Adrenal gland (tissue), 12 donors: ENCODE results near the gene BPI. TPM values are rescaled to one million over a fixed set of nuclear protein-coding genes. Genes with fewer than 3 reads are reported as not detected.

ENCODE experiments used
- DNase-seq, 7 donors: peaks; one replicate each; pipeline ENCODE4 v3.0.0-alpha.2; 2019 to 2020
- H3K27ac ChIP-seq, 5 donors: fragments of 200-600 bp; sonication (generic) in 4 of 5; 1 replicate in 3 of 5; 2 replicates in 2 of 5; pipeline versions ENCODE4 v1.5.1 to v1.8.0; 2016 to 2020; ENCODE audit warnings: mild to moderate bottlenecking in 1 of 5
- H3K27me3 ChIP-seq: fragments of 200-600 bp; 2 replicates; pipeline ENCODE4 v1.8.0; 2021
- H3K36me3 ChIP-seq, 2 donors: fragments of 200-600 bp; replicated peaks in 1 of 2; 1 replicate in 1 of 2; 2 replicates in 1 of 2; pipeline versions ENCODE4 v1.5.1 to v1.8.0; 2018 to 2022
- H3K4me1 ChIP-seq, 2 donors: fragments of 200-600 bp; replicated peaks in 1 of 2; 1 replicate in 1 of 2; 2 replicates in 1 of 2; pipeline versions ENCODE4 v1.5.1 to v1.8.0; 2018 to 2021
- H3K4me3 ChIP-seq, 4 donors: fragments of 200-600 bp; sonication (generic) in 3 of 4; one replicate each; pipeline ENCODE4 v1.5.1; 2016 to 2018
- H3K9me3 ChIP-seq, 3 donors: fragments of 200-600 bp; sonication (generic) in 1 of 3; replicated peaks in 1 of 3; 1 replicate in 2 of 3; 2 replicates in 1 of 3; pipeline versions ENCODE4 v1.5.1 to v1.8.0; 2016 to 2021
- CTCF ChIP-seq, 6 experiments: fragments of 450-650 bp in 4 of 6; fragments of 200-600 bp in 2 of 6; sonication (generic) in 1 of 6; IDR thresholded peaks; 1 replicate in 5 of 6; 2 replicates in 1 of 6; pipeline versions ENCODE4 v1.5.1 to v1.8.0; 2016 to 2021; ENCODE audit warnings: antibody characterized with exemption in 6 of 6, mild to moderate bottlenecking in 2 of 6, moderate library complexity in 1 of 6
- POLR2A ChIP-seq, 2 donors: fragments of 450-650 bp; IDR thresholded peaks; one replicate each; pipeline ENCODE4 v1.6.1; 2017; ENCODE audit warnings: antibody characterized with exemption in 2 of 2, mild to moderate bottlenecking in 2 of 2, moderate library complexity in 1 of 2
- WGBS, 4 donors: extraction: QIAGEN DNeasy Blood & Tissue Kit in 2 of 4; methylation state at CpG; one replicate each; pipeline versions ENCODE4 v1.1.5 to v1.1.7; 2013 to 2017; 5-methylcytosine and 5-hydroxymethylcytosine counted together
- intact Hi-C, 2 donors: fragments of 100-400 bp; cut with DNase I; formaldehyde crosslinking; loops; one replicate each; pipeline versions ENCODE4 v1.14.1 to v1.15.0; 2022 to 2023
- polyA plus RNA-seq, 3 donors: library from polyadenylated mRNA; stranded (reverse); fragments of 200-250 nt in 2 of 3; fragments of 350-450 nt in 1 of 3; fragmentation: Illumina TruSeq in 1 of 3; extraction: RNeasy Lipid Tissue Mini Kit (QIAGEN cat#74804) in 1 of 3; gene quantifications; one replicate each; pipeline ENCODE4 v1.2.3, GENCODE V29; 2013 to 2014
- total RNA-seq, 9 donors: library from RNA; depleted of rRNA in 4 of 9; stranded (reverse); fragments of >200 nt in 4 of 9; fragments of 120-200 nt in 1 of 9; fragmentation: NEBNext Ultra II Directional in 1 of 9; extraction: Animal tissue kit (Norgen Biotek cat#: 25700) in 1 of 9; gene quantifications; one replicate each; pipeline versions ENCODE4 v1.1.0 to v1.2.4, GENCODE V29; 2013 to 2023
- donor health status: healthy with polysubstance abuse.
- donor health status: Bipolar disorder and iron deficiency.
- donor health status: DM: yes; HTN: yes; CAD: no.
- donor health status: DM: no; HTN: no; CAD: no.
- donor health status: DM: no; HTN: no; CAD: no.
- donor health status: DM: yes; HTN: yes; CAD: no.

The BPI gene
- total and polyA plus RNA-seq, 12 donors, result 0.13 to 0.74 (median 0.21) TPM; not detected in 2

GRCh38 chr20:38297916-38298674 lies 5.9 kb upstream of the BPI start:
- Histone ChIP-seq H3K4me3 (no peak overlapping the region), H3K36me3 (no peaks in the 10 kb centered on the region), H3K9me3 (no peaks in the 10 kb centered on the region), H3K4me1 (no peaks in the 10 kb centered on the region), H3K27ac (peak overlapping the region in 3 of 5 donors; percentile 32 to 82 (median 59)), H3K27me3 (no peaks in the 10 kb centered on the region)
- WGBS, 4 donors, result 79 to 91% (median 88%) methylated on average over 7 of the region's 7 CpGs
- TF ChIP-seq POLR2A (IDR thresholded peaks at IDR 0.05) (no peak), CTCF (IDR thresholded peaks at IDR 0.05) (no peak)
- intact Hi-C loops, result no loop called here
- DNase-seq, result no peak

GRCh38 chr20:38298768-38299288 lies 5.1 kb upstream of the BPI start:
- Histone ChIP-seq H3K27me3 (no peaks in the 10 kb centered on the region), H3K4me1 (no peaks in the 10 kb centered on the region), H3K36me3 (no peaks in the 10 kb centered on the region), H3K4me3 (no peak overlapping the region), H3K9me3 (no peaks in the 10 kb centered on the region), H3K27ac (peak overlapping the region in 3 of 5 donors; percentile 32 to 82 (median 59))
- DNase-seq, result peak in 6 of 7 donors; percentile 48 to 76 (median 60)
- TF ChIP-seq POLR2A (IDR thresholded peaks at IDR 0.05) (no peak), CTCF (IDR thresholded peaks at IDR 0.05) (no peak)
- 44 to 55% (median 49%) methylated on average over 9 to 13 of the region's 13 CpGs for WGBS, 4 donors
- intact Hi-C loops, result no loop called here

- TF ChIP-seq CTCF (IDR thresholded peaks at IDR 0.05) (no peak), POLR2A (IDR thresholded peaks at IDR 0.05) (no peak)
- no peaks in the 10 kb centered on the region for H3K9me3 ChIP-seq
- H3K36me3 ChIP-seq, result no peaks in the 10 kb centered on the region
- intact Hi-C loops, result no loop called here
- H3K4me1 ChIP-seq, result no peaks in the 10 kb centered on the region
- 77 to 94% (median 85%) methylated on average over 6 of the region's 6 CpGs for WGBS, 4 donors
- peak overlapping the region in 2 of 5 donors; percentile 6 to 26 for H3K27ac ChIP-seq
- H3K4me3 ChIP-seq, result no peak overlapping the region
- peaks cover 6% of the 10 kb centered on the region for H3K27me3 ChIP-seq
- DNase-seq, result no peak
These were observed 4.0 kb upstream of the BPI start for GRCh38 chr20:38299963-38300362.

GRCh38 chr20:38300438-38300837 lies 3.5 kb upstream of the BPI start:
- TF ChIP-seq CTCF (IDR thresholded peaks at IDR 0.05), result no peak
- no peak for TF ChIP-seq POLR2A (IDR thresholded peaks at IDR 0.05)
- 67 to 86% (median 77%) methylated on average over 4 of the region's 4 CpGs for WGBS, 4 donors
- DNase-seq, result no peak
- intact Hi-C loops, result no loop called here
- Histone ChIP-seq H3K4me3 (no peak overlapping the region), H3K9me3 (no peaks in the 10 kb centered on the region), H3K4me1 (no peaks in the 10 kb centered on the region), H3K27ac (peak overlapping the region in 2 of 5 donors; percentile 6 to 26), H3K36me3 (no peaks in the 10 kb centered on the region), H3K27me3 (peaks cover 9% of the 10 kb centered on the region)
